Neural progenitor cell (in vitro differentiated cells): ENCODE data around the gene PANX1.

ENCODE experiments used
- CTCF ChIP-seq: fragments of 200-600 bp; sonication (generic); IDR thresholded peaks from 2 replicates; pipeline ENCODE4 v1.5.1; 2017; ENCODE audit warnings: antibody characterized with exemption, mild to moderate bottlenecking
- EZH2 ChIP-seq: fragments of 200-600 bp; sonication (generic); IDR thresholded peaks from 2 replicates; pipeline ENCODE4 v1.6.1; 2017; ENCODE audit warnings: antibody characterized with exemption, mild to moderate bottlenecking, moderate library complexity
- EZH2phosphoT487 ChIP-seq: fragments of 200-600 bp; sonication (generic); IDR thresholded peaks from 2 replicates; pipeline ENCODE4 v1.6.1; 2017; ENCODE audit warnings: antibody characterized with exemption

- TF ChIP-seq EZH2 (no peak), CTCF (no peak), EZH2phosphoT487 (no peak)
Measured at GRCh38 chr11:94185416-94186084, 56.9 kb downstream of the PANX1 start.
